ENCODE data around the gene WDR48. TPM values are rescaled to one million over a fixed set of nuclear protein-coding genes. Genes with fewer than 3 reads are reported as not detected.

Gene WDR48
- total RNA-seq, 4 donors from 2014 or later, result 18.3 to 49.3 (median 25.2) TPM

DNA sequence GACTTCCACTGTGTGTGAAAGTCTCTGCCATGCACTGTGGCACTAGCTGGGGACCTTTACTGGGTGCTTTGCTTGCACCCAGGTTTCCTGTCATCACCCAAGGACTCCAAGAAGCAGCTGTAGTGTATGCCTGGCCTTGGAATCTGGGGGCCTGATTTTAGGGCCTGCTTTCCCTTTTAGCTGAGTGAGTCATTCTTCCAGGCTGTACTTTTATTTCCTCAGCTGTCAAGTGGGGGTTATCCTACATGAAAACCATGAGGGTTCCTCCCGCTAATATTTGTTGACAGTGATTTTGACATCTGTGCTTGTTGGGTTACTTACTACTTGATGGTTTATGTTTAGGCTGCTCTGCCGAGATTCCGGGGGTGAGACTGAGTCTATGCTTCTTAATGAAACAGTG lies 37.1 kb downstream of the WDR48 start:
- Histone ChIP-seq H3K27ac (no peak overlapping the region), H3K4me1 (no peaks in the 10 kb centered on the region), H3K27me3 (no peaks in the 10 kb centered on the region), H3K9me3 (no peaks in the 10 kb centered on the region), H3K4me3 (no peak overlapping the region), H3K36me3 (peaks cover 80% of the 10 kb centered on the region)
- TF ChIP-seq CTCF (IDR thresholded peaks at IDR 0.05) (no peak), EP300 (IDR thresholded peaks at IDR 0.05) (no peak), POLR2A (IDR thresholded peaks at IDR 0.05) (no peak), POLR2AphosphoS5 (IDR thresholded peaks at IDR 0.05) (no peak)
- 84% methylated on average over 3 of the region's 3 CpGs for WGBS
- no peak for DNase-seq (ENCODE audit: low spot score in 2 of 2)

- Histone ChIP-seq H3K4me1 (no peaks in the 10 kb centered on the region), H3K9me3 (no peaks in the 10 kb centered on the region), H3K27me3 (no peaks in the 10 kb centered on the region), H3K4me3 (no peak overlapping the region), H3K27ac (no peak overlapping the region), H3K36me3 (peaks cover 94% of the 10 kb centered on the region)
- no peak for DNase-seq (ENCODE audit: low spot score in 2 of 2)
- TF ChIP-seq POLR2A (IDR thresholded peaks at IDR 0.05) (no peak), CTCF (IDR thresholded peaks at IDR 0.05) (no peak), POLR2AphosphoS5 (IDR thresholded peaks at IDR 0.05) (no peak), EP300 (IDR thresholded peaks at IDR 0.05) (no peak)
- 90% methylated on average over 2 of the region's 2 CpGs for WGBS
These were observed 39.1 kb downstream of the WDR48 start for GRCh38 chr3:39090922-39091321.

DNA sequence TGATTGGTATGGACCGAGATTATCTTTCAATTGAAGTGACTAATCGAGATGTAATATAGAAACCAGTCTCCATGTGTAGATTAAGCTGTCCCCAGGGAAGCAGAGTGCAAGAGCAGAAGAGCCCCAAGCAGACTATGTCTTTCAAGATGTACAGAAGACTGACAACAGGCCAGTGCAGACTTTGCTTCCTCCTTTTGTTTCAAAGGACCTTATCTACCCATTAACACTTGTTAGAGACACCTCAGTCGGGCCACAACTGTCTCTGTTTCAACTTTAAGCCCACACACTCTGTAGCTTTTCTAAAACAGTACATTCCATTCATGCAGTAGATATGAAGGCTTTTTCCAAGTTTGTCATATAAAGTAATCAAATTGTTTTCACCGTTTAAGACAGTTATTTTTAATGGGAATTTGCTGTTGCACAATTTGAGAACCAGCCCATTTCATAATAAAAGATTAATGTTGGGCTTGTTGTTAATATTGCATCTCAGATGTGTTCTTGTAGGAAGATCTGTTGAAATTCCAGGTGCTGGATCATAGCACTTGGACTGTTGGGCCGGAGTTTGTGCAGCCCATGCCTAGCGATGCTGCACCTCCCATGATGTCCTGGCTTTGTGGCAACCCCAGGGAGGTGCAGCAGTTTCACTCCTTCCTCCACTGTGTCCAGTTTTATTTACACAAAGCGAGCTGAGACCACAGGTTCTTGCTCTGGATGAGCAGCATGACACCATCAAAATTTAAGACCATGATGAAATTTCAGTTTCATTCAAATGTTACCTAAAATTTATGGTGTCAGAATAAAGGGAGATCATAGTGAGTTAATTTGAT lies 43.2 kb downstream of the WDR48 start:
- Histone ChIP-seq H3K27ac (no peak overlapping the region), H3K4me3 (no peak overlapping the region), H3K4me1 (no peaks in the 10 kb centered on the region), H3K9me3 (no peaks in the 10 kb centered on the region), H3K27me3 (no peaks in the 10 kb centered on the region), H3K36me3 (peaks cover 97% of the 10 kb centered on the region)
- 74% methylated on average over 7 of the region's 7 CpGs for WGBS
- TF ChIP-seq POLR2AphosphoS5 (IDR thresholded peaks at IDR 0.05) (no peak), EP300 (IDR thresholded peaks at IDR 0.05) (no peak), CTCF (IDR thresholded peaks at IDR 0.05) (no peak)
- no peak for DNase-seq (ENCODE audit: low spot score in 2 of 2)

DNA sequence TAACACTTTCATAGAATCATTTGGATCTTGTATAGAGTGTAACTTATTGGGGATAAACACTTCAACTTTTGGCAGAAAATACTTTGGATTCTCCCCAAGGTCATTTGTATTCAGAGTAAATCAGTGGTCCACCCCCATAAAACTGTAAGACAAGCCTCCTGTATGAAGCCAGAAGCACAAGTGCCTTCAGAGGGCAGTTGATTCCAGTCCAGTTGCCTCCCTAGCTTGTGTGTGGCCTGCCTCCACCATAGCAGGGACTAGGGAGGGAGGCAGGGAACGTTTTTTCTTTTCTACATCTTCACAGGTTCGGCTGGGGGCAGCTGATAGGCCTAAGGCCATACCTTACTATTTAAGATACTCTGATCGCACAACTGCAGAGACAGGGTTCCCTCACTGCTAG lies 44.0 kb downstream of the WDR48 start:
- TF ChIP-seq CTCF (IDR thresholded peaks at IDR 0.05) (no peak), POLR2A (IDR thresholded peaks at IDR 0.05) (no peak), POLR2AphosphoS5 (IDR thresholded peaks at IDR 0.05) (no peak), EP300 (IDR thresholded peaks at IDR 0.05) (no peak)
- peaks cover 97% of the 10 kb centered on the region for H3K36me3 ChIP-seq
- 82% methylated on average over 3 of the region's 3 CpGs for WGBS
- H3K4me3 ChIP-seq, result no peak overlapping the region
- no peak for DNase-seq (ENCODE audit: low spot score in 2 of 2)
- no peaks in the 10 kb centered on the region for H3K9me3 ChIP-seq
- no peaks in the 10 kb centered on the region for H3K27me3 ChIP-seq
- H3K4me1 ChIP-seq, result no peaks in the 10 kb centered on the region
- no peak overlapping the region for H3K27ac ChIP-seq

DNA sequence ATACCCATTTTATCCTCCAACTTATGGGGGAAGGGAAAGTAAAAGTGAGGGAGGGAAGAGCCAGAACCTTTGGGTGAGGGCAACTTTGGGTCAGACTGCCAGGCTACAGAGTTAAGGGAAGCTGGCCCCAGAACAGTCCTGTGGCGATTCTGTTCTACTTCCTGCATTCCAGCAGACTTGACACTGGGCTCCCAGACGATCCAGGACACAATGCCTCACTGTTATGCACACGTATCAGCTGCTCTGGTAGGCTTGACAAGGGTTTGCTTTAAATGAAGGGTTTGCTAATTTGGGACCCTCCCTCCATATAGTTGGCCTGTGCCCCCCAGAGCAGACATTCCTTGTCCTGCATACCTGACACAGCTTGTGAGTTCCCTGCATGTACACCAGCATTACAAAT lies 45.0 kb downstream of the WDR48 start:
- 54% methylated on average over 3 of the region's 3 CpGs for WGBS

More for the DNA sequence above, 45.0 kb downstream of the WDR48 start:
- no peak for DNase-seq (ENCODE audit: low spot score in 2 of 2)
- no peaks in the 10 kb centered on the region for H3K4me1 ChIP-seq
- no peak for TF ChIP-seq POLR2AphosphoS5 (IDR thresholded peaks at IDR 0.05)
- no peak for TF ChIP-seq POLR2A (IDR thresholded peaks at IDR 0.05)
- TF ChIP-seq CTCF (IDR thresholded peaks at IDR 0.05), result no peak
- no peak for TF ChIP-seq EP300 (IDR thresholded peaks at IDR 0.05)
- no peak overlapping the region for H3K4me3 ChIP-seq
- H3K27ac ChIP-seq, result no peak overlapping the region
- no peaks in the 10 kb centered on the region for H3K27me3 ChIP-seq
- peaks cover 95% of the 10 kb centered on the region for H3K36me3 ChIP-seq
- H3K9me3 ChIP-seq, result no peaks in the 10 kb centered on the region

All from suprapubic skin (tissue), 4 donors.